HepG2 (cell line): ENCODE results near the gene ADCY10. TPM values are rescaled to one million over a fixed set of nuclear protein-coding genes. Genes with fewer than 3 reads are reported as not detected.
"Not testable (repeated sequence)": the region's sequence is repeated elsewhere in the genome, so short reads cannot be mapped to it uniquely, and the experiment has no call there.

ENCODE experiments used
- ATAC-seq: fragments of 200-7000 bp; cut with Tn5 transposase; 3 replicates; pipeline ENCODE4 v1.9.1; 2020; ENCODE audit warnings: mild to moderate bottlenecking, moderate library complexity
- BruUV-seq: library from RNA; stranded (reverse); fragments of 400-500 nt; replicated peaks from 2 replicates; lab custom pipeline; 2021; lab: Mats Ljungman, UMichigan
- CTCF ChIA-PET: fragments of 300-600 bp; formaldehyde crosslinking; extraction: SDS; loops from one replicate; lab custom pipeline; 2021; ENCODE audit warnings: low total read pairs, inconsistent platforms, low intra/inter-chr PET ratio; lab: Yijun Ruan, JAX
- POLR2A ChIA-PET: fragments of 350-600 bp; sonication (Branson Sonifier 250); formaldehyde crosslinking; loops from one replicate; lab custom pipeline; 2020; ENCODE audit warnings: antibody characterized with exemption, inconsistent platforms; lab: Yijun Ruan, JAX
- DNase-seq: peaks from one replicate; pipeline ENCODE4 v3.0.0-alpha.2; 2015; ENCODE audit warnings: low spot score
- FAIRE-seq: peaks from 3 replicates; lab custom pipeline; 2011; peaks lifted over from hg19 to GRCh38; lab: Jason Lieb, UNC
- H2AFZ ChIP-seq: one replicate; pipeline ENCODE4 v1.6.1; 2011; ENCODE audit warnings: low read length, inconsistent platforms
- H3K27ac ChIP-seq: fragments of 300-600 bp; 3 replicates; pipeline ENCODE4 v1.8.0; 2011; ENCODE audit warnings: mixed run types, mild to moderate bottlenecking, mixed read lengths, low read length, inconsistent platforms; ENCODE audit not compliant: insufficient read depth; ENCODE audit errors: extremely low read length
- H3K27me3 ChIP-seq, 2 experiments: fragments of 200-600 bp in 1 of 2; 2 replicates in 1 of 2; 3 replicates in 1 of 2; pipeline versions ENCODE4 v1.6.0 to v1.8.0; 2011; ENCODE audit warnings: low read length in 2 of 2, mild to moderate bottlenecking in 2 of 2, moderate library complexity in 2 of 2, inconsistent platforms in 1 of 2; ENCODE audit not compliant: insufficient read depth in 2 of 2, control insufficient read depth in 1 of 2
- H3K36me3 ChIP-seq, 2 experiments: fragments of 200-600 bp in 1 of 2; replicated peaks in 1 of 2; 2 replicates in 1 of 2; 3 replicates in 1 of 2; pipeline versions ENCODE4 v1.5.1 to v1.8.0; 2011; ENCODE audit warnings: low read length in 2 of 2, inconsistent platforms in 1 of 2; ENCODE audit not compliant: insufficient read depth in 2 of 2, control insufficient read depth in 1 of 2
- H3K4me1 ChIP-seq: 2 replicates; pipeline ENCODE4 v1.5.1; 2012; ENCODE audit warnings: low read length, inconsistent platforms; ENCODE audit not compliant: insufficient read depth
- H3K4me2 ChIP-seq: 2 replicates; pipeline ENCODE4 v1.6.0; 2011; ENCODE audit warnings: low read depth, low read length, inconsistent platforms
- H3K4me3 ChIP-seq, 3 experiments: fragments of 200-600 bp in 1 of 3; sonication (generic), shearing (Covaris generic) in 1 of 3; replicated peaks in 1 of 3; 2 replicates each; pipeline ENCODE4 v1.5.1; 2011 to 2016; ENCODE audit warnings: low read length in 3 of 3, inconsistent platforms in 2 of 3, low read depth in 2 of 3, mild to moderate bottlenecking in 2 of 3, control low read depth in 1 of 3, mixed read lengths in 1 of 3; ENCODE audit not compliant: insufficient read depth in 1 of 3
- H3K79me2 ChIP-seq: one replicate; pipeline ENCODE4 v1.6.1; 2011; ENCODE audit warnings: low read length, inconsistent platforms; ENCODE audit not compliant: insufficient read depth
- H3K9ac ChIP-seq: 2 replicates; pipeline ENCODE4 v1.6.0; 2011; ENCODE audit warnings: mild to moderate bottlenecking, low read depth, low read length, inconsistent platforms; ENCODE audit not compliant: insufficient read depth
- H3K9me3 ChIP-seq: 2 replicates; pipeline ENCODE4 v1.5.1; 2012; ENCODE audit warnings: mild to moderate bottlenecking, low read length
- H4K20me1 ChIP-seq: 2 replicates; pipeline ENCODE4 v1.6.0; 2011; ENCODE audit warnings: inconsistent platforms, mild to moderate bottlenecking, low read length, moderate library complexity; ENCODE audit not compliant: insufficient read depth
- BCL6 ChIP-seq: IDR thresholded peaks from 2 replicates; pipeline ENCODE4 v1.6.1; 2016; ENCODE audit warnings: missing genetic modification reagents, missing compliant biosample characterization
- HOXD1 ChIP-seq: sonication (generic); formaldehyde crosslinking; IDR thresholded peaks from 2 replicates; pipeline ENCODE4 v1.5.0; 2020; ENCODE audit warnings: missing genetic modification reagents
- IKZF1 ChIP-seq: fragments of 450-650 bp; IDR thresholded peaks from 2 replicates; pipeline ENCODE4 v1.7.1; 2016
- KAT7 ChIP-seq: IDR thresholded peaks from 2 replicates; pipeline ENCODE4 v1.6.1; 2018; ENCODE audit warnings: borderline replicate concordance, missing compliant biosample characterization
- KLF11 ChIP-seq: IDR thresholded peaks from 2 replicates; pipeline ENCODE4 v1.6.1; 2016; ENCODE audit warnings: missing compliant biosample characterization
- NRL ChIP-seq: sonication (generic); formaldehyde crosslinking; IDR thresholded peaks from 2 replicates; pipeline ENCODE4 v1.5.0; 2020; ENCODE audit warnings: missing genetic modification reagents, mild to moderate bottlenecking, moderate library complexity, borderline replicate concordance
- PCBP1 ChIP-seq: fragments of 200-400 bp; formaldehyde crosslinking; IDR thresholded peaks from 2 replicates; pipeline ENCODE4 v1.6.1; 2017; ENCODE audit warnings: mild to moderate bottlenecking, low read depth, low read length, borderline replicate concordance
- RNF2 ChIP-seq: fragments of 450-650 bp; conservative IDR thresholded peaks from 2 replicates; pipeline ENCODE4 v1.6.1; 2016; ENCODE audit warnings: low read depth
- SOX5 ChIP-seq: IDR thresholded peaks from 2 replicates; pipeline ENCODE4 v1.6.1; 2016; ENCODE audit warnings: borderline replicate concordance
- SYNCRIP ChIP-seq: fragments of 200-400 bp; formaldehyde crosslinking; IDR thresholded peaks from 2 replicates; pipeline ENCODE4 v1.6.1; 2018; ENCODE audit warnings: mild to moderate bottlenecking, low read depth, low read length; ENCODE audit not compliant: insufficient read depth
- ZNF33B ChIP-seq: sonication (generic); formaldehyde crosslinking; IDR thresholded peaks from 2 replicates; pipeline ENCODE4 v1.5.1; 2020; ENCODE audit warnings: mild to moderate bottlenecking, missing genetic modification reagents
- ZSCAN22 ChIP-seq: sonication (generic); formaldehyde crosslinking; IDR thresholded peaks from 2 replicates; pipeline ENCODE4 v1.4.0; 2020; ENCODE audit warnings: mild to moderate bottlenecking, missing genetic modification reagents
- ZSCAN30 ChIP-seq: sonication (generic); formaldehyde crosslinking; IDR thresholded peaks from 2 replicates; pipeline ENCODE4 v1.5.0; 2020; ENCODE audit warnings: mild to moderate bottlenecking, missing genetic modification reagents
- WGBS: methylation state at CpG from one replicate; pipeline ENCODE4 v1.1.6; 2017; ENCODE audit warnings: low lambda C conversion rate; 5-methylcytosine and 5-hydroxymethylcytosine counted together
- in situ Hi-C: cut with HindIII; loops from 2 replicates; pipeline ENCODE4 v1.10.0; 2017; ENCODE audit warnings: low pct_unique_long_range_greater_than_20kb; ENCODE audit not compliant: extremely low pct_ligation_motif_present
- intact Hi-C: fragments of 100-400 bp; cut with micrococcal nuclease; formaldehyde crosslinking; loops from one replicate; pipeline ENCODE4 v1.10.0; 2022; ENCODE audit not compliant: unreplicated experiment
- polyA plus RNA-seq, 8 experiments: library from polyadenylated mRNA; depleted of rRNA in 3 of 8; stranded (reverse) in 7 of 8; unstranded in 1 of 8; fragments of >200 nt; fragmentation: Illumina TruSeq in 4 of 8; extraction: Trizol in 4 of 8; gene quantifications; 2 replicates each; pipeline versions ENCODE4 v1.2.1 to v1.2.3, GENCODE V29; 2011 to 2016; ENCODE audit warnings: low read depth in 4 of 8, missing spikeins in 1 of 8, mixed read lengths in 1 of 8; ENCODE audit not compliant: insufficient read depth in 1 of 8
- total RNA-seq, 5 experiments: library from RNA; depleted of rRNA; stranded (reverse); fragments of >200 nt; fragmentation: Illumina TruSeq; extraction: Trizol; gene quantifications; 2 replicates each; pipeline ENCODE4 v1.2.3, GENCODE V29; 2016; ENCODE audit warnings: low read depth in 1 of 5
- TF ChIP-seq, protein P1 (sequence below): sonication (generic); formaldehyde crosslinking; IDR thresholded peaks from 2 replicates; pipeline ENCODE4 v1.9.0; 2021; ENCODE audit warnings: missing genetic modification reagents, borderline replicate concordance
- TF ChIP-seq, protein P2 (sequence below): sonication (generic); formaldehyde crosslinking; conservative IDR thresholded peaks from 2 replicates; pipeline ENCODE4 v1.8.0; 2022; ENCODE audit warnings: low read depth, missing genetic modification reagents

The ADCY10 gene
- total and polyA plus RNA-seq, 2 of the 13 experiments (the other 11 are each of a cell fraction or from before 2014, with no cell fraction given), result 0.02 to 0.03 TPM

- TF ChIP-seq, protein P1, sequence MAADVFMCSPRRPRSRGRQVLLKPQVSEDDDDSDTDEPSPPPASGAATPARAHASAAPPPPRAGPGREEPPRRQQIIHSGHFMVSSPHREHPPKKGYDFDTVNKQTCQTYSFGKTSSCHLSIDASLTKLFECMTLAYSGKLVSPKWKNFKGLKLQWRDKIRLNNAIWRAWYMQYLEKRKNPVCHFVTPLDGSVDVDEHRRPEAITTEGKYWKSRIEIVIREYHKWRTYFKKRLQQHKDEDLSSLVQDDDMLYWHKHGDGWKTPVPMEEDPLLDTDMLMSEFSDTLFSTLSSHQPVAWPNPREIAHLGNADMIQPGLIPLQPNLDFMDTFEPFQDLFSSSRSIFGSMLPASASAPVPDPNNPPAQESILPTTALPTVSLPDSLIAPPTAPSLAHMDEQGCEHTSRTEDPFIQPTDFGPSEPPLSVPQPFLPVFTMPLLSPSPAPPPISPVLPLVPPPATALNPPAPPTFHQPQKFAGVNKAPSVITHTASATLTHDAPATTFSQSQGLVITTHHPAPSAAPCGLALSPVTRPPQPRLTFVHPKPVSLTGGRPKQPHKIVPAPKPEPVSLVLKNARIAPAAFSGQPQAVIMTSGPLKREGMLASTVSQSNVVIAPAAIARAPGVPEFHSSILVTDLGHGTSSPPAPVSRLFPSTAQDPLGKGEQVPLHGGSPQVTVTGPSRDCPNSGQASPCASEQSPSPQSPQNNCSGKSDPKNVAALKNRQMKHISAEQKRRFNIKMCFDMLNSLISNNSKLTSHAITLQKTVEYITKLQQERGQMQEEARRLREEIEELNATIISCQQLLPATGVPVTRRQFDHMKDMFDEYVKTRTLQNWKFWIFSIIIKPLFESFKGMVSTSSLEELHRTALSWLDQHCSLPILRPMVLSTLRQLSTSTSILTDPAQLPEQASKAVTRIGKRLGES (CRISPR knock-in tag), result no peak
- TF ChIP-seq BCL6 (no peak), ZSCAN22 (CRISPR knock-in tag) (no peak)
- TF ChIP-seq, all 625 proteins: peak for 0
These were observed 23.5 kb downstream of the ADCY10 start (continued) for GRCh38 chr1:167890400-167890799.

DNA sequence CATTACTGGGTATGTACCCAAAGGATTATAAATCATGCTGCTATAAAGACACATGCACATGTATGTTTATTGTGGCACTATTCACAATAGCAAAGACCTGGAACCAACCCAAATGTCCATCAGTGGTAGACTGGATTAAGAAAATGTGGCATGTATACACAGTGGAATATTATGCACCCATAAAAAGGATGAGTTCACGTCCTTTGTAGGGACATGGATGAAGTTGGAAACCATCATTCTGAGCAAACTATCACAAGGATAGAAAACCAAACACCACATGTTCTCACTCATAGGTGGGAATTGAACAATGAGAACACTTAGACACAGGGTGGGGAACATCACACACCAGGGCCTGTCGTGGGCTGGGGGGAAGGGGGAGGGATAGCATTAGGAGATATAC lies 26.7 kb downstream of the ADCY10 start:
- H2AFZ ChIP-seq, H3K9ac ChIP-seq, DNase-seq, H3K9me3 ChIP-seq, H3K36me3 ChIP-seq, FAIRE-seq, POLR2A ChIA-PET, BruUV-seq, intact Hi-C loops, in situ Hi-C loops, H3K4me3 ChIP-seq, H3K27me3 ChIP-seq, H3K4me1 ChIP-seq, H3K4me2 ChIP-seq, ATAC-seq, H4K20me1 ChIP-seq, H3K79me2 ChIP-seq, H3K27ac ChIP-seq, CTCF ChIA-PET: not testable (repeated sequence)
- 30% methylated on average over 2 of the region's 2 CpGs for WGBS

GRCh38 chr1:167882376-167882775 lies 31.6 kb downstream of the ADCY10 start:
- in situ Hi-C loops (no loop called here), intact Hi-C loops (no loop called here)
- FAIRE-seq, result no peak
- Histone ChIP-seq H3K9ac (no peak overlapping the region), H3K79me2 (no peaks in the 10 kb centered on the region), H3K4me3 (no peak overlapping the region), H2AFZ (no peak overlapping the region), H3K27ac (no peak overlapping the region), H3K36me3 (no peaks in the 10 kb centered on the region), H3K9me3 (no peaks in the 10 kb centered on the region), H3K4me2 (no peak overlapping the region), H3K27me3 (no peaks in the 10 kb centered on the region), H3K4me1 (peaks cover 20% of the 10 kb centered on the region), H4K20me1 (no peaks in the 10 kb centered on the region)
- ChIA-PET POLR2A (no interaction called here), CTCF (no interaction called here)
- no TSS peak for BruUV-seq
- 83% methylated on average over 8 of the region's 8 CpGs for WGBS
- no peak for ATAC-seq
- no peak for DNase-seq
- no peak for TF ChIP-seq ZSCAN22 (CRISPR knock-in tag)
- no peak for TF ChIP-seq ZSCAN30 (CRISPR knock-in tag)
- TF ChIP-seq, protein P2, sequence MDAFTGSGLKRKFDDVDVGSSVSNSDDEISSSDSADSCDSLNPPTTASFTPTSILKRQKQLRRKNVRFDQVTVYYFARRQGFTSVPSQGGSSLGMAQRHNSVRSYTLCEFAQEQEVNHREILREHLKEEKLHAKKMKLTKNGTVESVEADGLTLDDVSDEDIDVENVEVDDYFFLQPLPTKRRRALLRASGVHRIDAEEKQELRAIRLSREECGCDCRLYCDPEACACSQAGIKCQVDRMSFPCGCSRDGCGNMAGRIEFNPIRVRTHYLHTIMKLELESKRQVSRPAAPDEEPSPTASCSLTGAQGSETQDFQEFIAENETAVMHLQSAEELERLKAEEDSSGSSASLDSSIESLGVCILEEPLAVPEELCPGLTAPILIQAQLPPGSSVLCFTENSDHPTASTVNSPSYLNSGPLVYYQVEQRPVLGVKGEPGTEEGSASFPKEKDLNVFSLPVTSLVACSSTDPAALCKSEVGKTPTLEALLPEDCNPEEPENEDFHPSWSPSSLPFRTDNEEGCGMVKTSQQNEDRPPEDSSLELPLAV (CRISPR knock-in tag), result no peak
- TF ChIP-seq PCBP1, result no peak
- no peak for TF ChIP-seq SYNCRIP
- no peak for TF ChIP-seq SOX5 (CRISPR knock-in tag)
- TF ChIP-seq KLF11 (CRISPR knock-in tag), result no peak
- no peak for TF ChIP-seq ZNF33B (CRISPR knock-in tag)
- TF ChIP-seq RNF2, result no peak
- TF ChIP-seq IKZF1, result no peak
- no peak for TF ChIP-seq KAT7 (CRISPR knock-in tag)
- no peak for TF ChIP-seq HOXD1 (CRISPR knock-in tag)
- TF ChIP-seq NRL, result no peak
